ENCODE data around the gene CD274. TPM values are rescaled to one million over a fixed set of nuclear protein-coding genes. Genes with fewer than 3 reads are reported as not detected.

CD274 gene
- total and polyA plus RNA-seq, 2 experiments from 2014 or later, result not detected

- ATAC-seq (no peak), DNase-seq (ENCODE audit: low spot score) (no peak)
- H3K9me2 ChIP-seq (ENCODE audit: insufficient read depth), result no peaks in the 10 kb centered on the region
- H3K4me1 Mint-ChIP-seq, result no peaks in the 10 kb centered on the region
- H3K4me3 ChIP-seq, result no peak overlapping the region
- H3K79me2 ChIP-seq (replicated peaks; ENCODE audit: insufficient read depth), result no peaks in the 10 kb centered on the region
- no peaks in the 10 kb centered on the region for H3K4me1 ChIP-seq (ENCODE audit: insufficient read depth)
- H4K20me1 ChIP-seq (replicated peaks; ENCODE audit: insufficient read depth), result no peaks in the 10 kb centered on the region
- no peak overlapping the region for H3K4me2 ChIP-seq
- H3K27ac Mint-ChIP-seq, result no peak overlapping the region
- peaks cover 16% of the 10 kb centered on the region for H3K9me3 Mint-ChIP-seq
- H3K27me3 ChIP-seq (ENCODE audit: insufficient read depth), result no peaks in the 10 kb centered on the region
- no peaks in the 10 kb centered on the region for H3F3A ChIP-seq (replicated peaks; ENCODE audit: low read depth)
- no peak for TF ChIP-seq NANOG (IDR thresholded peaks at IDR 0.05; ENCODE audit: borderline replicate concordance)
- no peak for TF ChIP-seq JUNB (IDR thresholded peaks at IDR 0.05; ENCODE audit: unreplicated experiment)
- no peak for TF ChIP-seq EZH2 (IDR thresholded peaks at IDR 0.05; ENCODE audit: low read depth, unreplicated experiment)
- no peak for TF ChIP-seq CREB1 (CRISPR knock-in tag; IDR thresholded peaks at IDR 0.05; ENCODE audit: low read depth)
- TF ChIP-seq REST (IDR thresholded peaks at IDR 0.05; ENCODE audit: unreplicated experiment), result no peak
- no peak for TF ChIP-seq ZNF114 (CRISPR knock-in tag; IDR thresholded peaks at IDR 0.05)
- no peak for TF ChIP-seq EZH2phosphoT487 (IDR thresholded peaks at IDR 0.05; ENCODE audit: unreplicated experiment)
- TF ChIP-seq POLR2AphosphoS5 (IDR thresholded peaks at IDR 0.05; ENCODE audit: low read depth), result no peak
- no peak for TF ChIP-seq ZNF331 (CRISPR knock-in tag; IDR thresholded peaks at IDR 0.05; ENCODE audit: low read depth)
- TF ChIP-seq ETS1 (IDR thresholded peaks at IDR 0.05), result no peak
- TF ChIP-seq STAT1 (IDR thresholded peaks at IDR 0.05; ENCODE audit: unreplicated experiment), result no peak
- no peak for TF ChIP-seq ZNF462 (CRISPR knock-in tag; IDR thresholded peaks at IDR 0.05)
- TF ChIP-seq CTCF (conservative IDR thresholded peaks at IDR 0.05; ENCODE audit: low read depth in 2 of 2), result no peak
- no peaks in the 10 kb centered on the region for H3K27me3 Mint-ChIP-seq (ENCODE audit: insufficient read depth, low read depth, poor library complexity)
- no peak overlapping the region for H3K4me3 Mint-ChIP-seq
- no peak overlapping the region for H3K27ac ChIP-seq (ENCODE audit: low read depth)
- no peak overlapping the region for H2AFZ ChIP-seq
- H3K36me3 Mint-ChIP-seq (ENCODE audit: low read depth), result peaks cover 22% of the 10 kb centered on the region
- H3K36me3 ChIP-seq (ENCODE audit: insufficient read depth), result no peaks in the 10 kb centered on the region
These were observed 22.2 kb upstream of the CD274 start for GRCh38 chr9:5428172-5428571.
